Stimulated activated CD4-positive, alpha-beta T cell treated with anti-CD3 and anti-CD28 coated beads, Interleukin-1b, Interleukin-23, amount 100 ng/mL, for 48 hours (primary cell): Measurements from ENCODE around the gene KCNJ15.
"Not testable (repeated sequence)": the region's sequence is repeated elsewhere in the genome, so short reads cannot be mapped to it uniquely, and the experiment has no call there.

Experiments used
- DNase-seq: peaks from one replicate; pipeline ENCODE4 v3.0.0-alpha.2; 2020

KCNJ15 gene

GRCh38 chr21:38244885-38245869 lies 11.6 kb upstream of the KCNJ15 start:
- DNase-seq: peak; percentile 77

- DNase-seq: no peak
These were observed 10.3 kb upstream of the KCNJ15 start for GRCh38 chr21:38246511-38246910.

- not testable (repeated sequence) for DNase-seq
These were observed 9.7 kb upstream of the KCNJ15 start for GRCh38 chr21:38247054-38247453.

GRCh38 chr21:38247738-38248510 lies 8.9 kb upstream of the KCNJ15 start:
- no peak for DNase-seq

- DNase-seq: no peak
These were observed 7.5 kb upstream of the KCNJ15 start for GRCh38 chr21:38249256-38249655.

- no peak for DNase-seq
These were observed 7.0 kb upstream of the KCNJ15 start for GRCh38 chr21:38249696-38250278.

- DNase-seq: no peak
These were observed 5.8 kb upstream of the KCNJ15 start for GRCh38 chr21:38250991-38251418.

GRCh38 chr21:38254970-38255369 lies 1.8 kb upstream of the KCNJ15 start:
- DNase-seq: no peak

GRCh38 chr21:38255571-38256117 lies 1.1 kb upstream of the KCNJ15 start:
- no peak for DNase-seq

GRCh38 chr21:38257667-38258066 lies 876 bp downstream of the KCNJ15 start:
- DNase-seq: no peak

GRCh38 chr21:38258521-38259485 lies 2.0 kb downstream of the KCNJ15 start:
- no peak for DNase-seq

GRCh38 chr21:38259665-38260064 lies 2.9 kb downstream of the KCNJ15 start:
- no peak for DNase-seq

GRCh38 chr21:38260426-38260825 lies 3.6 kb downstream of the KCNJ15 start:
- DNase-seq: no peak

GRCh38 chr21:38261851-38262250 lies 5.1 kb downstream of the KCNJ15 start:
- no peak for DNase-seq

GRCh38 chr21:38263493-38263892 lies 6.7 kb downstream of the KCNJ15 start:
- DNase-seq: no peak

- DNase-seq: no peak
These were observed 7.8 kb downstream of the KCNJ15 start for GRCh38 chr21:38264571-38264970.

GRCh38 chr21:38265166-38265565 lies 8.4 kb downstream of the KCNJ15 start:
- no peak for DNase-seq

GRCh38 chr21:38266732-38267131 lies 9.9 kb downstream of the KCNJ15 start:
- no peak for DNase-seq

- DNase-seq: no peak
These were observed 10.5 kb downstream of the KCNJ15 start for GRCh38 chr21:38267136-38267755.

- DNase-seq: no peak
These were observed 11.4 kb downstream of the KCNJ15 start for GRCh38 chr21:38267991-38268863.
